ENCODE measurements around the gene TRIM2. TPM values are rescaled to one million over a fixed set of nuclear protein-coding genes. Genes with fewer than 3 reads are reported as not detected.

Gene TRIM2
- total and polyA plus RNA-seq, 2 of the 8 experiments (the other 6 are each of a cell fraction or from before 2014, with no cell fraction given): 34.0 to 59.8 TPM

GRCh38 chr4:153181293-153181692 lies 22.9 kb upstream of the TRIM2 start:
- Histone ChIP-seq H4K20me1 (replicated peaks in 1 of 2; ENCODE audit: control insufficient read depth in 1 of 2, insufficient read depth in 2 of 2, low read length in 2 of 2) (no peaks in the 10 kb centered on the region), H3K79me1 (ENCODE audit: low read depth, low read length) (no peaks in the 10 kb centered on the region), H3K9ac (replicated peaks in 1 of 4; ENCODE audit: extremely low read depth in 1 of 4, low read depth in 3 of 4, low read length in 3 of 4) (no peak overlapping the region), H3K14ac (ENCODE audit: insufficient read length) (no peak overlapping the region), H3K36me3 (ENCODE audit: control insufficient read depth in 2 of 4, insufficient read depth in 4 of 4, low read length in 3 of 4) (no peaks in the 10 kb centered on the region), H2BK20ac (ENCODE audit: low read length) (0 out of 2 replicates have a peak overlapping the region, but pooled peaks have one; percentile 9), H3K4me3 (ENCODE audit: extremely low read depth in 1 of 4, insufficient read depth in 2 of 4, low read depth in 3 of 4, low read length in 4 of 4) (no peak overlapping the region), H2BK15ac (ENCODE audit: low read length) (no peak overlapping the region), H3K56ac (replicated peaks; ENCODE audit: insufficient read length, low read depth, low read length) (no peak overlapping the region), H3K23me2 (ENCODE audit: low read depth, low read length) (no peaks in the 10 kb centered on the region), H3K23ac (ENCODE audit: insufficient read length) (no peak overlapping the region), H4K8ac (ENCODE audit: extremely low read depth, insufficient read depth, low read length) (peak overlapping the region; percentile 42; the same call in 1 of the 2 replicates), H4K5ac (ENCODE audit: insufficient read length, low read depth, low read length) (no peak overlapping the region), H3K9me3 (ENCODE audit: insufficient read depth in 2 of 2, low read depth in 1 of 2, low read length in 1 of 2) (no peaks in the 10 kb centered on the region), H4K91ac (replicated peaks; ENCODE audit: insufficient read length, low read length) (peak overlapping the region; percentile 34), H3K4me2 (ENCODE audit: insufficient read depth in 1 of 2, low read depth in 2 of 2, low read length in 2 of 2) (no peak overlapping the region), H2BK120ac (replicated peaks; ENCODE audit: low read depth, low read length) (no peak overlapping the region), H3K4me1 (replicated peaks in 1 of 4; ENCODE audit: control insufficient read depth in 3 of 4, insufficient read depth in 4 of 4, low read length in 3 of 4) (peaks cover 0 to 5% (median 1%) of the 10 kb centered on the region in 4 experiments; a peak in 2 of 7 replicates), H2AK5ac (ENCODE audit: low read depth, low read length) (no peak overlapping the region), H3K27me3 (replicated peaks in 1 of 4; ENCODE audit: control insufficient read depth in 3 of 4, extremely low read depth in 1 of 4, insufficient read depth in 3 of 4, low read length in 3 of 4) (no peaks in the 10 kb centered on the region), H2BK12ac (ENCODE audit: low read depth, low read length) (peak overlapping the region; percentile 4; the same call in 1 of the 2 replicates), H2BK5ac (ENCODE audit: low read depth, low read length) (no peak overlapping the region), H3K27ac (ENCODE audit: low read depth, low read length) (no peak overlapping the region), H3K4ac (replicated peaks; ENCODE audit: insufficient read length, low read depth, low read length) (no peak overlapping the region), H3K18ac (ENCODE audit: extremely low read depth, low read length) (no peak overlapping the region), H2AFZ (ENCODE audit: low read length) (0 out of 2 replicates have a peak overlapping the region, but pooled peaks have one; percentile 20), H3K79me2 (ENCODE audit: control insufficient read depth in 1 of 2, insufficient read depth in 2 of 2, low read length in 2 of 2) (no peaks in the 10 kb centered on the region)
- DNase-seq (ENCODE audit: low read depth in 1 of 2, low spot score in 2 of 2) (no peak), FAIRE-seq (no peak)
- CTCF ChIA-PET (ENCODE audit: partially characterized antibody): interaction anchor here (1.0 to 1.5 kb wide), 3 partner anchors 21 to 137 kb away, joined by 3 to 4 read pairs (median 3); no protein-coding TSS in a partner anchor
- TF ChIP-seq YY1 (IDR thresholded peaks at IDR 0.05; ENCODE audit: low read depth, low read length) (no peak), POLR2A (IDR thresholded peaks at IDR 0.05; ENCODE audit: control extremely low read depth in 1 of 2, low read depth in 2 of 2, low read length in 2 of 2) (no peak), SAP30 (IDR thresholded peaks at IDR 0.05; ENCODE audit: insufficient read depth, insufficient replicate concordance, low read length) (no peak), BCL11A (IDR thresholded peaks at IDR 0.05; ENCODE audit: low read depth in 2 of 2, low read length in 2 of 2) (no peak), KDM1A (IDR thresholded peaks at IDR 0.05; ENCODE audit: borderline replicate concordance, low read length) (no peak), ATF3 (IDR thresholded peaks at IDR 0.05; ENCODE audit: insufficient read depth, low read depth, low read length) (no peak), POU5F1 (IDR thresholded peaks at IDR 0.05; ENCODE audit: low read depth, low read length) (no peak), HDAC6 (IDR thresholded peaks at IDR 0.05; ENCODE audit: low read depth, low read length) (no peak), CEBPB (IDR thresholded peaks at IDR 0.05; ENCODE audit: low read depth, low read length) (no peak), EZH2 (IDR thresholded peaks at IDR 0.05; ENCODE audit: low read depth, low read length, severe bottlenecking) (no peak)
- POLR2A ChIA-PET (ENCODE audit: partially characterized antibody): interaction anchor here (2.0 kb wide), 1 partner anchor 14 kb away, joined by 5 read pairs; no protein-coding TSS in a partner anchor
- 76% methylated on average over 6 of the region's 6 CpGs; no CpG with 5 or more reads in 1 of the 2 experiments for WGBS, 2 experiments (ENCODE audit: extremely low coverage in 1 of 2, insufficient coverage in 1 of 2, insufficient read length in 1 of 2, insufficient replicate concordance in 2 of 2, low coverage in 1 of 2, low lambda C conversion rate in 2 of 2, missing lambda C conversion rate in 1 of 2)
